ENCODE results near the gene CFAP126. TPM values are rescaled to one million over a fixed set of nuclear protein-coding genes. Genes with fewer than 3 reads are reported as not detected.
"Not testable (repeated sequence)": the region's sequence is repeated elsewhere in the genome, so short reads cannot be mapped to it uniquely, and the experiment has no call there.

The CFAP126 gene
- total and polyA plus RNA-seq, 11 donors = not detected

- Histone ChIP-seq H3K4me3 (no peak overlapping the region), H3K36me3 (no peaks in the 10 kb centered on the region), H3K4me1 (peaks cover 0 to 8% (median 1%) of the 10 kb centered on the region in 12 donors), H3K27ac (no peak overlapping the region), H3K9me3 (no peaks in the 10 kb centered on the region), H3K27me3 (no peaks in the 10 kb centered on the region)
- WGBS, 4 donors = 86 to 90% (median 87%) methylated on average over 6 of the region's 6 CpGs
- TF ChIP-seq POLR2A (IDR thresholded peaks at IDR 0.05) (no peak), CTCF (IDR thresholded peaks at IDR 0.05) (no peak)
- DNase-seq (no peak), ATAC-seq (no peak)
- intact Hi-C loops (cut with DNase I) = loop anchor here in 1 of 10 donors (10.0 kb wide), 1 partner anchor 337 kb away; the partner anchor contains the start of gene DUSP12
These were observed 39.8 kb upstream of the CFAP126 start for GRCh38 chr1:161407451-161407985.

- not testable (repeated sequence) for DNase-seq, H3K4me1 ChIP-seq, H3K27ac ChIP-seq, H3K9me3 ChIP-seq, H3K36me3 ChIP-seq, H3K4me3 ChIP-seq, ATAC-seq, H3K27me3 ChIP-seq
- WGBS, 4 donors = 90 to 97% (median 93%) methylated on average over 9 to 17 of the region's 17 CpGs
- intact Hi-C loops (cut with DNase I) = loop anchor here in 1 of 10 donors (10.0 kb wide), 1 partner anchor 338 kb away; the partner anchor contains the start of gene DUSP12
These were observed 38.9 kb upstream of the CFAP126 start for GRCh38 chr1:161406551-161406950.

GRCh38 chr1:161404051-161404597 lies 36.4 kb upstream of the CFAP126 start:
- TF ChIP-seq CTCF (IDR thresholded peaks at IDR 0.05) (no peak), POLR2A (IDR thresholded peaks at IDR 0.05) (no peak)
- H3K36me3 ChIP-seq = no peaks in the 10 kb centered on the region
- WGBS, 4 donors = 76 to 90% (median 87%) methylated on average over 11 of the region's 11 CpGs
- H3K9me3 ChIP-seq = no peaks in the 10 kb centered on the region
- no peak overlapping the region for H3K27ac ChIP-seq
- intact Hi-C loops (cut with DNase I) = loop anchor here in 1 of 10 donors (10.0 kb wide), 1 partner anchor 341 kb away; the partner anchor contains the start of gene DUSP12
- no peak overlapping the region for H3K4me3 ChIP-seq
- H3K4me1 ChIP-seq = peaks cover 0 to 13% (median 5%) of the 10 kb centered on the region in 12 donors
- no peaks in the 10 kb centered on the region for H3K27me3 ChIP-seq
- DNase-seq (no peak), ATAC-seq (no peak)

GRCh38 chr1:161402446-161402845 lies 34.8 kb upstream of the CFAP126 start:
- no peak for DNase-seq
- H3K27ac ChIP-seq = no peak overlapping the region
- TF ChIP-seq CTCF (IDR thresholded peaks at IDR 0.05) (no peak), POLR2A (IDR thresholded peaks at IDR 0.05) (no peak)
- H3K27me3 ChIP-seq = no peaks in the 10 kb centered on the region
- WGBS, 4 donors = 92 to 100% (median 96%) methylated on average over 3 of the region's 3 CpGs
- H3K36me3 ChIP-seq = no peaks in the 10 kb centered on the region
- intact Hi-C loops (cut with DNase I) = loop anchor here in 1 of 10 donors (10.0 kb wide), 1 partner anchor 342 kb away; the partner anchor contains the start of gene DUSP12
- no peaks in the 10 kb centered on the region for H3K9me3 ChIP-seq
- ATAC-seq = no peak
- H3K4me1 ChIP-seq = peaks cover 0 to 21% (median 8%) of the 10 kb centered on the region in 12 donors
- H3K4me3 ChIP-seq = no peak overlapping the region

All from heart left ventricle (tissue), 16 donors.